GM21717 (cell line): ENCODE data around the gene GRIN2A.

Source experiments
- ATAC-seq: cut with Tn5 transposase; IDR thresholded peaks from one replicate; pipeline ENCODE4 v1.9.1; 2021; ENCODE audit warnings: mild to moderate bottlenecking, moderate library complexity; ENCODE audit not compliant: unreplicated experiment

GRIN2A gene

DNA sequence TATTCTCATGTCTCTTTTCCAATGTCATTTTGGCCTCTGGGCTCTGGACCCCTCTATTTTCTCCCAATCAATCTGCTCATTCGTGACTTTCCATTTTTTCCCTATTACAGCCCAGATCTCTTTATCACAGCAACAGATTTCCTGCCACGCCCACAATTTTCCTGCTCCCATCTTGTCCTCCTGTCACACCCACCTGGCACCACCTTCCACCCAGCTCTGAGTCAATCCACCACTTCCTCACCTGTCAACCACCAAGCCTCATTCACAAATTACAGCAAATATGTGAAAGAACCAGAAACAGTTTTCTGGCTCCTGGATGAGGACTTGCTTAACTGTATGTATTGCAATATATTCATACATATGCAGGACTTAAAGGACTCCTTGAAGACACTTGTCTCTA, 311.3 kb downstream of the GRIN2A start:
- no peak for ATAC-seq

DNA sequence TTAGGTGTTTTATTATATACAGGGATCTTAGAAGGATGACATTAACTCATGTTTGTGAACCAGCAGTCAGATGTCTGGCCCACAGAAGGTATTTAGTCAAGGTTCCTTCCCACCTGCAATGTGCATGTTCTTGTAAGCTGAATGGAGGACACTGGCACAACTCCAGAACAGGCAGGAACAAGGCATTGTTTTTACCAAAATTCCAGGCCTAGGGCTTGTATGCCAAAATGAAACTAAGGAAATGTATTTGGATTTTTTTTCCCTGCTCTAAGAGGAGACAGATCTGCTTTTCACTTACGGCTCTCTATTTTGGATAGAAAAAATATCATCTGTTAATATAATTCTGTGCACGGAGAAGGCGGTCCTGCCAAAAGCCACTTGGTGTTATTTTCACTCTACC, 312.5 kb downstream of the GRIN2A start:
- ATAC-seq: no peak

DNA sequence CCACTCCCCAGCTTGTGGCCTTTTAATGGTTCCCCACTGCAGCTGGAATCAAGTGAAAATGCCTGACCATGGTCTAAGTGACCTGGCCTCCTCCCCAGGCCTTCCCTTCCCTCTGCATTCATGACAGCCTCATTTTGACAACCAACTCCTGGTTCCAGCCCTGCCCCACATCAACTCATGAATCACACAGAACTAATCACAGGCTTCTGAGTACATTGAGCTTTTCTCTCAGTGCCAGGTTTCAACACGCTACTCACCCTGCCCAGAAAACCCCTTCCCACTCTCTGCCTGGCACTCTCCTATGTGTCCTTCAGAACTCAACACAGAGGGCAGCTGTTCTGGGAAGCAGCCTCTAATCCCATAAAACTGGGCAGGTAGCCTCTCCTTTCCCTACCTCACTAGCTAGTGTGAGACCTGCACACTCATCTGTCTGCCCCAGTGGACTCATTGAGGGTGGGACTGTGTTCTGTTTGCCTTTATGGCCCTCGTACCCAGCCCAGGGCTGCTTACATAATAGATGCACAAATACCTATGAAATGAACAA, 313.6 kb downstream of the GRIN2A start:
- no peak for ATAC-seq

DNA sequence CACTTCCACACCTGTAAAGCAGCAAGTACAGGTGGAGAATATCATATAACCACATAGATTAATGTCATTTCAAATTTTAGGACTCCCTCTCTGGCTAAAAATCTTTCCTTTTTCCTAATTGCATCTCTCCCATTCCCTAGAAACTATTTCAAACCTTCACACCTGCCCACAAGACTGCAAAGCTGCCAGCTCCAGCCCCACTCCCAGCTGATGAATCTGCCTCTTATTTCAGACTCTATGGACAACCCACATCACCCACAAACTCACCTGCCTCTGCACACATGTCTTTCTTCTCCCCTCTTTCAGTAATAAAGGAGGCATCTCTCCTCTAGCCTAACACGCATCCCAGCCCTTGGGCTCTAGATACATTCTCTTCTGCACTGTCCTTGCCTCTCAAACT, 315.1 kb downstream of the GRIN2A start:
- no peak for ATAC-seq

DNA sequence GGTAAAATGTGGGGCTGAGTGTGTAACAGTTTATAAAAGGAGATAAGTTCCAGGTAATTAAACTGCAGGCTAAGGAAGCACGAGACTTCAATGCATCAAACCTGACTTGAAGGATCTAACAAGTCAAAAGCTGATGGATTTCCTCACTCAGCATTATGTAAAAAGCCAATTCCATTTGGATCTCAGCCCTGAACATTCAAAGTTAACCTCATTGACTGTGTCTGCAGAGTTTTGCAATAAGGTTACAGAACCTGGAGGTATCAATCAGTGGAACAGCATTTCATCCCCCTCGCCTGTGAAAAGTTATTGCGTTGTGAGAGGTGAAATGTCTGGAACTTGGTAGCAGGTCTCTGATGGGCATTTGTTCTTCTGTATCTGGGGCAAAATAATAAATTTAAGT, 317.8 kb downstream of the GRIN2A start:
- ATAC-seq: no peak

DNA sequence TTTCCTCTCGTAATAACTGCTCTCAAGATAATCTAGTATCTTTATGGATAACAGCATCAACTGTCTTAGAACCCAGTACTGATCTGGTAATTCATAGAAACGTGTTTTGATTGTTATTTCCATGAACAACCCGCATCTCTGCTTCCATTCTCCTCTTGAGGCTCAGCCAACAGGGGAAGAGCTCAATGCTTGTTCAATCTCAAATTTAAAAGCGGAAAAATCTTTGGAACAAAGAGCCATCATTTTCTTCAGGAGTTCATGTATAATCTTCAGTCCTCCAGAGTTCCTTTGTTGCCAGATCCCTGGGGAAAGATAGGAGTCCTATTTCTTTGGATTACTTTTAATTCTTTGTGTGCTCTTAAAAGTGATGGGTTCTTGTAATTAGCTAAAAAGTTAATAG, 319.9 kb downstream of the GRIN2A start:
- no peak for ATAC-seq

DNA sequence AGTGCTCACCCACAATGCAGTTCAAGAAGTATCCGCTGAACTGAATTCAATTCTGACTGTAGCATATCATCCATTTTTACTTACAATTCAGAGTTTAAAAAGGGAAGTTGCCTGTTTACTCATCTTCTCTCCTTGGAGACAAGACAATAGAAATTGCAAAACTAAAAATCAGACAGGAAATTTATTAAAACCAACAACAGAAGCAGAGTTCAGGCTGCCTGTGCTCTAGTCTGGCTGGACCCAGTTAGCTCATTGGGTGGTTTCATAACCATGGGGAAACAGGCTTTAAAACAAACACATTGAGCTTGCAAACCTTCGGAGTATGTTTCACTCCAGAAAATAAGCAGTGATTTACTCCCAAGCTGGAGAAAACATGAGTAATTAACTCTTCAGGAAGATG, 321.4 kb downstream of the GRIN2A start:
- no peak for ATAC-seq

DNA sequence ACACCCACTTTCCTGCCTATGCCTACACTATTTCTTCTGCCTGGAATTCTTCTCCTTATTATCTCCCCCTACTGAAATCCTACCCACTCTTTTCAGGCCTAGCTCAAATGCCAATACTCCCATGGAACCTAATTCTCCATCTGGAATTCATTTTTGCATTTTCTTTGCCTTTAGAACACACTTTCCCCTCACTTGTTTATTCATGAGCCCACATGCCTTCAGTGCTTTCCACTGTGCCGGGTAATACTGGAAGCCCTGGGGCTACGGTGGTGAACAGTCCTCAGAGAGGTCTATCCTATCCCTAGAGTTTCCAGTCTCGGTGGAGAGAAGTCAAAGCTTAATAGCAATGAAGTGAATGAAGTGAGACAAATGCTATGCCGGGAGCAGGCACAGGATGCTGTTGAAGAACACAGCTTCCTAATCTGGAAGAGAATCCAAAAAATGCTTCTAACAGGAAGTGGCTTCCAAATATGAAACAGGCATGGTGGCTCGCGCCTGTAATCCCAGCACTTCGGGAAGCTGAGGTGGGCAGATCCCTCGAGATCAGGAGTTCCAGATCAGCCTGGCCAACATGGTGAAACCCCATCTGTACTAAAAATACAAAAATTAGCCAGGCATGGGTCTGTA, 322.4 kb downstream of the GRIN2A start:
- no peak for ATAC-seq

DNA sequence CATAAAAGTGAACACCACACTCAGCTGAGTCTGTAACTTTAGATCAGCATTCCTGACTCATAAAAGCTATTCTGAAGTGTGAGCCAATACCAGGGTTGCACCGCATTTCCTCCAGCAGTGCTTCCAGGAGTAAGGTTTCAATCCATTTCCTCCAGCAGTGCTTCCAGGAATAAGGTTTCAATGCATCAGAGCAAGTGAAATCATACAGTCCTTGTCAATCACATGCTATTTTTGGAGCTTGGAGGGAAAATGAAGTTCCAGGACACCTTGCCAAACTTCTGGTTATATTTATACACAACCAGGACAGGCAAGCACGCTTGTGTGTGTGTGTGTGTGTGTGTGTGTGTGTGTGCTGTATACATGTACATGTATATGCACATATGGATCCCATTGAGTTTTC, 327.6 kb downstream of the GRIN2A start:
- ATAC-seq: no peak

DNA sequence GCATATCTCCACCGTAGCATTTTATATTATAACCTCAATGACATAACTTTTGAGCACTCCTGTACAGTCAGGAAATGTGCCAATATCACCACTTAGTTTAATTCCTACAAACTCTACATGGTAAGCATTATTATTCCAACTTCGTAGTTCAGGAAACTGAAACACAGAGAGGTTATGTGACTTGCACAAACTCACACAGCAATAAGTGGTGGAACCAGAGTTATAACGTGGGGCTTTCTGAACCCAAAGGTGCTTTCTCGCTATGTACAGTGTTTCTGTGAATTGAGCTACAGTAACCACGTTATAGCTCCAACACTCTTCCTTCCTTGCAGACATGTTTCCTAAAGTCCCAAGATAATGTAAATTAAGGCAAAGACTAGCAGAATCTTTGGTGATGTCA, 330.2 kb downstream of the GRIN2A start:
- ATAC-seq: no peak

DNA sequence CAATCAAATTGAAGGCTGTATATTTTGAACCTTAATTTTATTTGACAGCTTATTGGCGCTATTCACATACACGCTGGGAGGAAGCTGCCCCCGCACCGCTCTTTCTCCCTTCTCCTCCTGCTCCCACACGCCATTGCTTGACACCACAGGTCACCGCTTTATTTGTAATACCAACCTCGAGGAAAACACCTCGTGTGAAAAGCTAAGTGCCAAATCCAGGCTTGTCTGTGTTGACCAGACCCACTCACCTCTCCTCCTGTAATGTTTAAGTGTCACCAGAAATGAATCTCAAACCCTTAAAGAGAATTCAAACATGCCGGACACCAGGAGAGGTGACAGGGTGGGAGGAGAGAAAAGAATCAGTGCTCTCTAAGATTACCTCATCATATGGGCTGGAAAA, 331.4 kb downstream of the GRIN2A start:
- no peak for ATAC-seq

DNA sequence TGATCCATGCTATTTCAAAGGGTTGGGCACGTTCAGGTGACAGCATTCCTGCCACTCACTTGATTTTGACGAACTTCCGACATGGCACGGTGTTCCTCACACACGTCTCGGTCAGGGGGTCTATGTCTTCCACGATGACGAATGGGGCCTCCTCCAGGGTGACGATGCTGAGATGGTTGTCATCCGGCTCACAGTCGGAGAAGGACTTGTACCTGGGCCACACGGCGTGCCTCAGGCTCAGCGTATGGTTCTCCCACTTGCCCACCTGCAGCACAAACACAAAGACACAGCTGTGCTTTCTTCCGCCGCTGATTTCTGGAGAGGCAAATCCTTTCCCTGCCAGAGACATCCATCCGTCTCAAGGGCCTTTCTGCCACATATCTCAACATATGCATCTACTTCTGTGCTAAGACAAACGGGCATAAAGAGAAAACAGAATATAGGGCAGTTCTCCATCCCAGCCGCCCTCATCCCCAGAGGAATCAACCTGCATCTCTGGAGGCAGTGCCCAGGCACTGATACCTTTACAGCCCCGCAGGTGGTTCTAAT, 332.5 kb downstream of the GRIN2A start:
- ATAC-seq: no peak

DNA sequence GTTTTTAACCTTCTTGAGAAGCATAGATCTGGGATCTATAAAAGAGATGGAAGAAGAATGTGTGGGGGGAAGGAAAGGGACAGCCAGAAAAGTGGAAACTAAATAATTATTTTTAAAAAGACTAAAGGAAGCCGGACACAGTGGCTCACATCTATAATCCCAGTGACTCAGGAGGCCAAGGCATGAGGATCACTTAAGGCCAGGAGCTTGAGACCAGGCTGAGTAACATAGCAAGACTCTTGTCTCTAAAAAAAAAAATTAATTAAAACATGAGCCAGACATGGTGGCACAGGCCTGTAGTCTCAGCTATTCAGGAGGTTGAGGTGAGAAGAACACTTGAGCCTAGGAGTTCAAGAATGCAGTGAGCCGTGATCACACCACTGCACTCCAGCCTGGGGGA, 335.1 kb downstream of the GRIN2A start:
- ATAC-seq: no peak

DNA sequence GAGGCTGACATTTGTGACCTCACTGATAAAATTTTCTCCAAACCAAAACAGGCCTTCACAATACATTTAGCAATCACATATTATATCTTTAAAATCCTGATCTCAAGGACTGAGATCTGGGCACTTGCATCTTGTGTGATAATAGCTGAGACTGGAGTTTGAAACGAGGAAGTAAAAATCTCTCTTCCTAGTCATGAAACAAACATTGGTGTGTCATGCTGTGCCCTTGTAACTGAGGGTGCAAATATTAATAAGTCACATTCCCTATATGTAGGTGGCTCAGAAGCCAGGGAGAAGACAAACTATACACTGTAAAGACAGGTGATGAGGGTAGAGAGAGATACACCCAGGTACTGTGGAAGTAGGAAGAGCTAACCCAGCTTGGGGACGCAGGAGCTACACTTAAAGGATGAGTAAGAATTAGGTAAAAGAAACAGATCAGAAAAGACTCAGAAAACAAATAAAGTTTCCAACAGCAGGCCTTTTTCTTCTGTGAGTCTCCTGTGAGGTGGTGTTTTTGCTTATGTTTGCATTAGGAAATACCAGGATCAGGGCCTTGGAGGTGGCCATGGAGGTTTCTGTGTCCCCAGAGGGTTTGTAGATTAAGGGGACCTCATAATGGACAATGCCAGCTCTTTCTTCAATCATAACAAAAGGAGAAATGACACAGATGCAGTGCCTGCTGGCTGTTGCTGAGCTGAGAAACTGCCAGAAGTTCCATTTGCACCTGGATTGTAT, 335.7 kb downstream of the GRIN2A start:
- ATAC-seq: no peak

DNA sequence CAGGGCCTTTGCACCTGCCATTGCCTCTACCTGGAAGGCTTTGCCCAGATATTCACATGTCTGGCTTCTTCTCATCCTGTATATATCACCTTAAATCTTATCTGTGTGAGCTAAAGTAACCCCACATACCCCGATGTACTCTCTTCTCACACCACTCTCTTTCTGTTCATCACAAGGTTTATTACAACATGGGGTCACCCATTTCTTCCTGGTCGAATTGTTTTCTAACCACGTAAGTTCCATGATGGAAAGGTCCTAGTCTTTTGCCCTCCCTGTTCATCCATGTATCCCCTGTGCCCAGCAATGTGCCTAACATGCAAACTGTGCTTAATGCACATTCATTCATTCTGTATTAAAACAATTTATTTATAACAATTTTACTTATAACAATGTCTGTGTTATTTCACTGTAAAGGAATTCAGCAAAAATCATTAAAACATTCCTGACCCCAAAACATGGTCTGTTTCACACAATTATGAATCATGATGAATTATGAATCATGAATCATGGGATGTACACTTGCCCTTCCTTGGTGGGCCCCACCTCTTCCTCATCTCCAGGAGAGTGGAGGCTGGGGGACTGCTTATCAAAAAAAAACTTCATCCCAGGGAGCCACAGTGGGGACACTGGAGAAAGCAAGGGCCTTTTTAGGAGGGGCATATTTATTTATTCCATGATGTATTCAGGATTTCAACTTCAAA, 336.4 kb downstream of the GRIN2A start:
- no peak for ATAC-seq

DNA sequence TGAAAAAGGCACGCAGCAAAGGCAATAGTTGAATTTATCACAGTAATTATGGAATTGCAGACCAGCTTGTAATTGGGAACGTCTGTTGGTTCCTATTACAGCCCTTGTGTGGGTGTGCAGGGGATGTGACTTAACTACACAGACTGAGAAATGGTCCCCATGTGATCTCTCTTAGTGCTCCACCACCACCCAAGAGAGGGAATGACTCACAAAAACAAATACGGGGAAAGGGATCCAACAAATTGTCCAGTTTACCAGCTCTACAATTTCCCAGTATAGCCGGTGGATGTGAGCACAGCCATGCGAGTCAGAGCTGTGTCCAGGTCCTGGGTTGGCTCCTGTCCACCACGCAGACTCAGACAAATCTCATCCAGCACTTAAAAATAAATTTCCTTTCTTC, 337.9 kb downstream of the GRIN2A start:
- no peak for ATAC-seq

DNA sequence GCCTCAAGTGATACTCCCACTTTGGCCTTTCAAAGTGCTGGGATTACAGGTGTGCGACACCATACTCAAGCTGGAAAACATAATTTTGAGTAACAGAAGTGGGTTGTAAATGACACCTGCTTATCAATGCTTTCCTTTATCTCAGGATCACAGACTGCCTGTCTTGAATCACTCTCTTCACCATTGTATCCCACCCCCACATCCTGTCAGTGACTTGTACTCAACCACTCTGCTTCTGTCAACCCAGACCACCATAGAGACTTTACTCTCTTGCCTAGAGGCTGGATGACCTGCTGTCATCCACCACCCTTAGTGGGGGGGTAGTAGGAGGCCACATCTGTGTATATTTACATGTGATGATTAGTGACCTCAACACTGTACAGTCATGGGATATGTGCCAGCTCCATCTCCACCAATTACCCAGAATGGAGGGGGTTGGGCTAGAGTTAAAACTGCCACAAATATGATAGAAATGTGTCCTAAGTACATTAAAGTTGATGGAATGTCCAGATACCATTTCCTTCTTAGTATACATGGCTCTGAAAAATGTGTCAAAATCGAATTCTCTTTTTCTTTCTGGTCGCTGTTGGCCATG, 338.7 kb downstream of the GRIN2A start:
- no peak for ATAC-seq

DNA sequence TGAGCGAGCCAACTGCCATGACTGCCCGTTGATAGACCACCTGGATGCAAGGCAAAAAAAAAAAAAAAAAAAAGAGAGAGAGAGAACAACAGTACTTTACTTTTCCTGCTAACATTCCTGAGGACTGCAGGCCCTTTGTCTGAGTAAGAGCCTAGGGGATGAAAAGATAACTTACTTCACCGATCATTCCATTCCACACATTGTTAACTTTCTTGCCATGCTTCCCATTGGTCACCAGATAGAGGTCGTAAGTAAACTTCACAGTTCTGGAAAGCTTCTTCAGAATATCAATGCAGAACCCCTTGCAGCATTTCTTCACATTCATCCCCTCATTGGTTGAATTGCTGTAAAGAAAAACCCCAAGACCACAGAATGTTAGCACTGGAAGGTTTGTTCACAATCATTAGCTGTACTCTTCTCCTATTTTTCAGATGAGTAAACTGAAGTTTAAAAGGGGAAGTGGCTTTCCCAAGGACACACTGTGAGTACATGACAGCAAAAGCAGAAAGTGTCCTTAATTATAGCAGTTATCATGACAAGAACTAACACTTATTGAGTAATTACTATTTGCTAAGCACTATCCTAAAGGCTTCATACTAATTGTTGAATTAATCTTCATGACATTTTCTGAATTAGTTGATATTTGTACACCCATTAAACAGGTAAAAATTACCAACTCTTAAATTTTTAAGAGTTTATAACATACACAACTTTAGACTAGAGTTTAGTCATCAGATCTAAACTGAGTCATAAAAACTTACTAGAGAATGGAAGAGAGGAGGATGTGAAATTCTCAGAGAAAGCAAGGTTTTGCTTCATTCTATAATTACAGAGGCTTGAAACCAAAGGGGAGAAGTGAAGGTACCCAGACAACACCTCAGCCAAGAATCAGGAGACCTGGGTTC, 341.2 kb downstream of the GRIN2A start:
- ATAC-seq: peak; percentile 69

DNA sequence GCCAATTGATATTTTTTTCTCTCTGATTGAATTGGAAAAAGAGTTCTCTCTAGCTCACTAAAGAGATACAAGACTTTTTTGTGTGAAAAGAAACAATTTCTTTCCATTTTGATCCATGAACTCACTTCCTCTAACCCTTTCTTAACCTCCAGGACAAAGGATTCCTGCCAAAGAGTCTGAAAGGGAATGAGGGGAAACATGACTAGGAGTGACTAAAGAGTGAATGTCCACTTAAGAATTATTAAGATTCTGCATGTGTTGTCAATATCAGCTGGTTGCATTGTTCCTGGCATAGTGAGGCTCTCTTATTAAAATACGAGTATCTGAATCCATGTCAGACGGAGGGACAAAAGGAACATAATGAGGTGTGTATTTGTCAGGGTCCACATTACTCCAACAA, 344.7 kb downstream of the GRIN2A start:
- ATAC-seq: no peak

DNA sequence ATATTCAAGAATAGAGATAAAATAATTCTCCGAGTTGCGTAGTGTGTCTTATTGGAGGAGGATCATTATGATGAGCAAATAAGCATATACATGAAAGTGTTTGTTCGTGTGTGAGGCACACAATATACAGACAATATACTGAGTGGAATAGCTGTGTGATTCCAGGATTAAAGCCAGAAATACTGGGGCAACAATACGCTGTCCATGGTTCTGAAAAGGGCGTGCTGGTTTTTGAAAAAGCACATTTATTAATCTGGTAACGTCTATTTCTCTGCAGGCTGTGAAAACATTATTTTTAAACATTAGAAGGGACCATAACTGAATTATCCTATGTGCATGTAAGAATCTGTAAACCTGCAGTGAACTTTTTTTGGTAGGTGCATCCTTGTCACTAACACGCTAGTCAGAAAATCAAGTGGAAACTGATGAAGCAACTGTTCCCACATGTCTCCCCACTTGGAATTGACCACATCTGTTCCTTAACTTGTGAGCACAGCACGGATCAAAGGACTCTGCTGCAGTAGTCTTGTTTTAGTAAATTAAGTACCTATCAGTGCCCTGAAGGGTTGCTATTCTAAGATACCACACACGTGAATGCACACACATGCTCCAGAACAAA, 346.0 kb downstream of the GRIN2A start:
- no peak for ATAC-seq
